NCI-H1105 treated with DMSO at 0.1 percent for 48 hours (cell line): ENCODE results near the gene UBAC2.
"Not testable (repeated sequence)": the region's sequence is repeated elsewhere in the genome, so short reads cannot be mapped to it uniquely, and the experiment has no call there.

Experiments used
- DNase-seq: peaks from one replicate; lab custom pipeline; 2025; lab: John Stamatoyannopoulos, UW

UBAC2 gene

DNA sequence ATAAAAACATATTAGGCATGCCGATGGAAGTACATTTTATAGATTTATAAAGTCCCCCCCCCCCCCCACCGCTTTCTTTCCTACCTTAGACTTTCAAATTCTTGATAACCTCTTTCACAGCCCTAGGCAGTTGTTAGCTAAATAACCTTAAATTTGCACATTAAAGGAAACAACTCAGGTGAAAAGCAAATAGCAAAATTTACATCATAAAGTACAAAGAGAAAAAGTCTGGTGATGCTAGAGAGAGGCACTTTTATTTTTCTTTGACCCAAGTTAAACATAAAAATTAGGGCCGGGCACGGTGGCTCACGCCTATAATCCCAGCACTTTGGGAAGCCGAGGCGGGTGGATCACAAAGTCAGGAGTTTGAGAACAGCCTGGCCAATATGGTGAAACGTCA lies 15.0 kb upstream of the UBAC2 start:
- no peak for DNase-seq

DNA sequence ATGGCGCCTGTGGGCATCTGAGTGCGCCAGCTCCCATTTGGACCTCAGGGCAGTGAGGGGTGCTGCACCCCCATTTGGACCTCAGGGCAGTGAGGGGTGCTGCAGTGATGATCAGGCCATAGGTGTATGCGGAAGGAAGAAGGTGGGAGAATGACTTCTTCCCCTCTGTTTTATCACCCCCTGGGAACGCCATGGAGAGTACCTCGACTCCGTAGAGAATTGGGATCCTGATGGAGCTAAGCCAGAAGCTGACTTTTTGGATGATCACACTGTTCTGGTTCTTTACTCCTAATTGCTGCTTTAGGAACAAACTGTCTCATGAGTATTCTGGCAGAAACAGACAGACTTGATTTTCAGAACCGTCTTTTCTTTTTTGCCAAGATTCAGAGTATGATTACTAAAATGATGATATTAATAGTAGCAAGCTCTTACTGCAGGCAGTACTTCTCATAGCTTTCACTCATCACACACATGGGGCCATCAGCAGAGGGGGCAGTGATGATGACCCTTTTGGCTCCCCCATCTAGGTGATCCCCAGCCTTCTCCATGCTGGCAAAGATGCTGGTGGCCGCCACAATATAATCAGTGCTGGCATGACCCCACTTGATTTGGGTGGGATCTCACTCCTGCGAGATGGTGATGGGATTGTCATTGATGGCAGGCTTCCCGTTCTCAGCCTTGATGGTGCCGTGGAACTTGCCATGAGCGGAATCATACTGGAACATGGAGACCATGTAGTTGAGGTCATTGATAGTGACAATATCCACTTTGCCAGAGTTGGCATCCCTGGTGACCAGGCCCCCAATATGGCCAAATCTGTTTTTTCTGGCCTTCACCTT lies 10.3 kb upstream of the UBAC2 start:
- no peak for DNase-seq

GRCh38 chr13:99191336-99191899 lies 9.2 kb upstream of the UBAC2 start:
- DNase-seq: no peak

- no peak for DNase-seq
Observed at GRCh38 chr13:99191900-99192399, 8.7 kb upstream of the UBAC2 start.

DNA sequence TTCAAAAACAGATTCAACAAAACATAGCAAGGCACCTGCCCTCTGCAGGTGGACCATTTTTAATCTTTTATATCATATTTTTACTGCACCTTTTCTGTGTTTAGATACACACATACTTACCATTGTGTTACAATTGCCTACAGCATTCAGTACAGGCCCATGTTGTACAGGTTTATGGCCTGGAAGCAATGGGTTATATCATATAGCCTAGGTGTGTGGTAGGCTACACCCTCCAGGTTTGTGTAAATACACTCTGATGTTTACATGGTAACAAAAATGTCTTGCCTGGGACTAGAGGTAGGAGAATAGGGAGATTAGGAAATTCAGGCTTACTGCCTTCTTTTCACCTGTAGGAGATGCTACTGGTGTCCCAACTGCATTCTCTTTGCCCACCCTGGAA lies 8.2 kb upstream of the UBAC2 start:
- DNase-seq: no peak

DNA sequence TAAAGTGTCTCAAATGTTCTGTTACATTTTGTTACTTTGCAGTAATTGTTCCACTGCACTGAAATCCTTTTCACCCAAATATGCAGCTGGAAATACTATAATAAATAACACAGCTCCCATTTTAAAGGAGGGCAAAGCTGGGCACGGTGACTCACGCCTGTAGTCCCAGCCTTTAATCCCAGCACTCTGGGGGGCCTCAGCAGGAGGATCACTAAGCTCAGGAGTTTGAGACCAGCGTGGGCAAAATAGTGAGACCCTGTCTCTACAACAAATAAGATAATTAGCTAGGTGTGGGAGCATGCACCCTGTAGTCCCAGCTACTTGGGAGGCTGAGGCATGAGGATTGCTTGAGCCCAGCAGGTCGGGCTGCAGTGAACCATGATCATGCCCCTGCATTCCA lies 7.5 kb upstream of the UBAC2 start:
- no peak for DNase-seq

GRCh38 chr13:99196466-99197116 lies 4.1 kb upstream of the UBAC2 start:
- no peak for DNase-seq

- DNase-seq: no peak
Observed at GRCh38 chr13:99197117-99197651, 3.5 kb upstream of the UBAC2 start.

DNA sequence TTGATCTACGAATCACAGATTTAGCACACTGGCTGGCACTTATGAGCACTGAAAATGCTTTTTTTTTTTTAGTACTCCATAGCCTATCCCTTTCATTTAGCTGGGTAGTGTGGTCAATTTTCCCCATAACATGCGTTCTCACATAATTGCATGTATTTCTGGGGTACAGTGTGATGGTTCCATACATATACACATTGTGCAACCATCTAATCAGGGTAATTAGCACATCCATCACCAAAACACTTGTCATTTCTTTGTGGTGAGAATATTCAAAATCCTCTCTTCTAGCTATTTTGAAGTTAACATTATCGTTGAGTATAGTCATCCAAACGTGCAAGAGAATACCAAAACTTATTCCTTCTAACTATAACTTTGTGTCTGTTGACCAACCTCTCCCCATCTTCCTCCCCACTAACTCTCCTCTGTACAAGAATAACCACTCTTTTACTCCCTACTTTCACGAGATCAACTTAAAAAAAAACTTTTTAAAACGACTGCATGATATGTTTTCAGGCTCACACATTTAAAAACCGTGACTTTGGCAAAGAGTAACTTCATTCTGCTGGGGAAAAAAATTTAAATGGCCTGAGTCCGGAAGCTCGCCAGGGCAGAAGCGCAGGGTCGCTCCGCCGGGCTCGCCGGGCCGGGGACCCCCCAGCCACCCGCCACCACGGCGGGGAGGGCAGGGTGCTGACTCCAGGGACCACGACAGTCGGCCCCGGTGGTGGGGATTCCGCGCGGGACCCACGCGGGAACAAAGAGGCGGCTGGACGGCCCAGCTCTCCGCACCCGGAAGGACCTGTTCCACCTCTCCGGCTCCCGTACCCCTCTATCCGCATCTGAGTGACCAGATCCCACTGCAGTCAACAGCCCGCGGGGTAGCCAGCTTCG lies 868 bp upstream of the UBAC2 start:
- DNase-seq: no peak

- no peak for DNase-seq
Observed at GRCh38 chr13:99203601-99204579, 3.2 kb downstream of the UBAC2 start.

- DNase-seq: no peak
Observed at GRCh38 chr13:99205621-99206220, 5.1 kb downstream of the UBAC2 start.

DNA sequence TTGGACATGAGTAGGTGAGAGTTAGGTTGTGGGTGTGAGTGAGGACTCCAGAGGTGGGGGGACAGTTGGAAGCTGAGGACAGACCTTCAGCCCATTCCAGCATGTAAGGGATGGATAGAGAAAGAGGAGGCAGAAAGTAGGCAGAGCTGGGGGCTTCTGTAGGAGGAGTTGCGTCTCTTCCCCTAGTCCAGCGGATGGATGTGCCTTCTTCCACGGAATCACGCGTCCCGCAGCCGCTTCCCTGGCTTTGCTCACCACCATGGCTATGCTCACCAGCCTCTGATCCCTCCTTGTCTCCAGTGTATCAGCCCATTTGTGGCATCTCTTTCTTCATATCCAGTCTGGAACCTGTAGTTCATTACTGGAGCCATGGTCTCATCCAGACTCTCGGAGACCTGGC lies 5.6 kb downstream of the UBAC2 start:
- no peak for DNase-seq

DNA sequence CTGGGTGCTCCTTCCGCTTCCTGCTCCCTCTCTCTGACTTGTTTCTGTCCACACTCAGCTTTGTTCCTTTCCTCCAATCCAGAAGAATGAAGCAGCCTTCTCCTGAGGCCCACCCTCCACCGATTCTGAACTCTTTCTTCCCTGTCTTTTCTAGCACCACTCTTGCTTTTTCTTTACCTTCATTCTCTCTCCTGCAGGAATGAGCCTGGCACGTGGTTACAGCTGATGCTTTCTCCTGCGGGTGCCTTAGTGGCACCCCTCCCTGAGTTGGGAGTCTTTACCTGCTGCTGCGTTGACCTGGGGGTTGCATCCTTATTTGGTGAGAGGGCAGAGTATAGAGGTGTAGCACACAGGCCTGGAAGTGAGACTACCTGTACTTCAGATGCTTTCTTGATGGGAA lies 6.2 kb downstream of the UBAC2 start:
- no peak for DNase-seq

DNA sequence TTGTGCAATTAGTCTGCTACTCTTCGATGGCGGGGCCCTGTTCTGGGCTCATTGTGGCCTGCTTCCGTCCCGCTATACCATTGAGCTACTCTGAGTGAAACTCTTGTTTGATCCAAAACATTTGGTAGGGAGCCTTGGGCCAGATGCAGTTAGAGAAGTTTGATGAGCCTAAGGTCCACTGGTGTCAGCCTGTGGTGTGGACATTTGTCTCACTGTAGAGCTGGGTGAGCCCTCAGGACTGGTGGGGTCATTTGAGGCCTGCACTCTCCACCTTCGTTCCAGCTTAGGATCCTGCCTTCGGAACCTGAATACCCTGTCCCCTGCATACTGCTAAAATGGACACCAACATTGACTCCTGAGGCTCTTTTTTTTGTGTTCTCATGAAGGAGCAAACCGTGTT lies 6.9 kb downstream of the UBAC2 start:
- no peak for DNase-seq

DNA sequence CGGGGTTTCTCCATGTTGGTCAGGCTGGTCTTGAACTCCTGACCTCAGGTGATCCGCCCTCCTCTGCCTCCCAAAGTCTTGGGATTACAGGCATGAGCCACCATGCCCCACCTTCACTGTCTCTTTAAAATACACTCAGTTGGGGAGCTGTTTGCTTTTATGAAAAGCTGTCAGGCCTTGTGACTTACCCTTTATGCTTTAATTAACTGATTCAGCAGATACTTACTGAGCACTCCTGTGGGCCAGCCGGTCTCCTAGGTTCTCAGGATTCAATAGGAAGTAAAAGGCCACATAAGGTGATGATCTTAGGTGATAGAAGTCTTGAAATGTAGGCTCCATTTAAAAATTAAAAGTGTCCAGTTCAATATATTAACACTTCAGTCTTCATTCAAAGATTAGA lies 7.5 kb downstream of the UBAC2 start:
- DNase-seq: no peak

DNA sequence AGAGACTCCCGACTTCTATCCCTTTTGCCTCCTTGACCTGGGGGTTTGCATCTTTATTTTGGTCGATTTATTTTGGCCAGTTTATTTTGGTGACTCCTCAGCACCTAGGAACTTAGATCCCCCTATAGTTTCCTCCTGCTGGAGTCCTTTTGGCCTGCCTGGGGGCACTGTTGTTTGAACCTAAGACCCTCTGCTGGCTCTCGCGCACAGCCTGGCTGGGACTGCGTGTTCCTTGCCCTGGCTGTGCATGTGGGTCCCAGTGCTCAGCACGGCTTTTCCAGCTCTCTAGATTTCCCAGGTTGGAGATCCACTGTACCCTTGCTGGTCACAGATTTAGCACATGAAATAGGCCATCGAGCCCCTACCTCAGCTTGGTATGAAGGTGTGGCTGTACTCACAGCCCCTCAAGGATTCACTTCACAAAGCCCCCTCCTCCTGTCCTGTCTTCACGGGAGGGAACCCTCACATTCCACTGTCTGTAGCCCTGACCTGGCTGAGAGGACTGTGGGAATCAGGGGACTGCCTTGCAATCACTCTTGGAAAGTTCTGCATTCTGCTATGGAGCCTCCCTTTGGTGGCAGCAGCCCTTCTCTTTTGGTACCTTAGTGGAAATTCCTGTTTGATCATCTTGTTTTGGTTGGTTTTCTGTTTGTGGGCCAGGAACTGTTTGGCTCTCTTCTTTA lies 8.3 kb downstream of the UBAC2 start:
- no peak for DNase-seq

DNA sequence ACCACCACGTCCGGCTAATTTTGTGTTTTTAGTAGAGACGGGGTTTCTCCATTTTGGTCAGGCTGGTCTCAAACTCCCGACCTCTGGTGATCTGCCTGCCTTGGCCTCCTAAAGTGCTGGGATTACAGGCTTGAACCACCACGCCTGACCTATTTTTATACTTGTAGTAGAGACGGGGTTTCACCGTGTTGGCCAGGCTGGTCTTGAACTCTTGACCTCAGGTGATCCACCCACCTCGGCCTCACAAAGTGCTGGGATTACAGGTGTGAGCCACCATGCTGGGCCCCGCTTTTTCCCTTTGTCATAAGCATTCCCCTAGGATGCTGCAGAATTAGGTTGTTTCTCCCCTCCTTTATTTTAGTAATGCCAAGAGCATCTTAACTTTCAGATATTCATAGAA lies 10.0 kb downstream of the UBAC2 start:
- not testable (repeated sequence) for DNase-seq

GRCh38 chr13:99211421-99212035 lies 10.9 kb downstream of the UBAC2 start:
- no peak for DNase-seq

- no peak for DNase-seq
Observed at GRCh38 chr13:99214232-99214631, 13.6 kb downstream of the UBAC2 start.
